ENCODE measurements around the gene NFIA.

DNA sequence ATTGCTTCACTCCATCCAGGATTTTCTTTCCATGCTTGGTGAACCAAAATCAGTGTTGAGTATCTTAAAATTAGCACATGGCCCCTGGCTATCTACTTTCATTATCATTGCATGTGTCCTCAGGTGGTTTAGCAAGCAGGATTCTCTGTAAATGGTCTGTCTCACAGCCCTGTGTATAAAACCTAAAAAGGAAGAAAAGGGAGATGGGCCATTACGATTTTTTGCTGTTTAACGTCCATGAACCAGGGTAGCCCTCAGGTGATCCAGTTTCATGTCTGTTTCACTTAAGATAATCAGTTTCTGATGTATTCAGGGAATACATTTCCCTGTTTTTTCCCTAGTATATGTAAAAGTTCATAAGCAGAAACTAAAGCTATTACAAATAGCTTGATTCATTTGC, 238.2 kb downstream of the NFIA start:
- TF ChIP-seq TCF12 (IDR thresholded peaks at IDR 0.05; ENCODE audit: low read depth), result no peak
- no peak for TF ChIP-seq YY1 (IDR thresholded peaks at IDR 0.05; ENCODE audit: low read depth)

Measured in Ishikawa (cell line).